GM12892 (cell line): Measurements from ENCODE around the gene EPHB2.

Experiments
- POLR2A ChIP-seq: IDR thresholded peaks from 2 replicates; pipeline ENCODE4 v1.6.1; 2011; ENCODE audit warnings: low read depth, low read length, control low read depth
- POLR2AphosphoS5 ChIP-seq: IDR thresholded peaks from 2 replicates; pipeline ENCODE4 v1.6.1; 2011; ENCODE audit warnings: low read depth, low read length, control low read depth

DNA sequence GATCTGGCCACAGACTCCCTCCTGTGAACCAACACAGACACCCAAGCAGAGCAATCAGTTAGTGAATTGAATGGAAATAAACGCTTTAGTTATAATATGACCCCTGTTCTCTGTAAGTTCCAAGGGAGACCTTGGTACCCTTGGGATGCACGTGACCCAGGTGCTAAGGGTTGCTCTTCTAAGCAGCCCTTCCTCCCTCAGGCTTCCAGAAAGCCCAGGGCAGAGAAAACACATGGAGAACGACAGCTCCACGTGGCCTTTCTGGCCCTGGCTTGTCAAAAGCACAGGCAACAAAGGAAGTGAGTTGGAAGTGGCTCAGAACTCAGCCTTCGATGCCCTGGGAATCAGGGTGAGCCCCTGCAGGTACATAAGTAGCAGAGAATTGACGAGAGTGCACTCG lies 204.6 kb downstream of the EPHB2 start:
- TF ChIP-seq POLR2A = no peak
- no peak for TF ChIP-seq POLR2AphosphoS5
